HG02981 (cell line): ENCODE results near the gene HECTD3.
"Not testable (repeated sequence)": the region's sequence is repeated elsewhere in the genome, so short reads cannot be mapped to it uniquely, and the experiment has no call there.

Source experiments
- ATAC-seq: cut with Tn5 transposase; IDR thresholded peaks from one replicate; pipeline ENCODE4 v1.9.1; 2021; ENCODE audit warnings: mild to moderate bottlenecking, moderate library complexity; ENCODE audit not compliant: unreplicated experiment

The HECTD3 gene

DNA sequence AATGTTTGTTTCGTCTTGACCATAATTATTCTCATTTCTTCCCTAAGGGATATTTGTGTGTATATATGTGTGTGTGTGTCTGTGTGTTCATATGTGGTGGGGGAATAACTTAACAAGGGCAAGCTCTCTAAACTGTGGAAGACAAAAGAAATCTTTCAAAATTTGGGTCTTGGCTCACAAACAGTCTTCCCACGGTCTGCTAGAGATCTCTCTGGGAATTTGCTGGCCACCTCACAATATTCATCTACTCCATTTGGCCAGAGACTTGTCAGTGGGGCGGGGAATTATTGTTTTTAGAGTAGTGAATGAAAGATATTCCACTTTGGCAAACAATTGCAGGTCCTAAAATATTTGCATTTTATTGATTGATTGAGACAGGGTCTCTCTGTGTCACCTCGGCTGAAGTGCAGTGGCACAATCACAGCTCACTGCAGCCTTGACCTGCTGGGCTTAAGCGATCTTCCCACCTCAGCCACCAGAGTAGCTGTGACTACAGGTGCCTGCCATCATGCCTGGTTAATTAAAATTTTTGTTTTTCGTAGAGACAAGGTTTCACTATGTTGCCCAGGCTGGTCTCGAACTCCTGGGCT is 16.7 kb downstream of the HECTD3 start:
- no peak for ATAC-seq

DNA sequence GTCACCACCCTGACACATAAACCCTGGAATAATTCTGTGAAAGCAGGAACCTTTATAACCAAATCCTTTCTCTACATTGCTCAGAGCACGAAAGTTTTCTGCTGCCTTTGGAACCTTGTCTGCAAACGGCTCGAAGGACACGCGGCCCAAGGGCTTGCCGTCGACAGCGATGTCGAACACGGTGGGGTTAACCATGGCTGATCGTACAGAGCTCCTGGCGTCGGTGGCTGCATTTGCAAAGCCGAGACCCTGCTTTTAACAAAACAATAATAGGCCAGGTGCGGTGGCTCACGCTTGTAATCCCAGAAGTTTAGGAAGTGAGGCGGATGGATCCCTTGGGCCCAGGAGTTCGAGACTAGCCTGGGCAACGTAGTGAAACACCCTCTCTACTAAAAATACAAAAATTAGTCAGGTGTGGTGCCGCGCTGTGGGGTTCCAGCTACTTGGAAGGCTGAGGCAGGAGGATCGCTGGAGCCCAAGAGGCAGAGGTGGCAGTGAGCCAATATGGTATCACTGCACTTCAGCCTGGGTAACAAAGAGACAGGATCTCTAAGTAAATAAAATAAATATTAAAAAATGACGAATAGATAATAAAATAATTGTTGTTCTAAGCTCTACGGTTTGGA is 22.5 kb downstream of the HECTD3 start:
- no peak for ATAC-seq

DNA sequence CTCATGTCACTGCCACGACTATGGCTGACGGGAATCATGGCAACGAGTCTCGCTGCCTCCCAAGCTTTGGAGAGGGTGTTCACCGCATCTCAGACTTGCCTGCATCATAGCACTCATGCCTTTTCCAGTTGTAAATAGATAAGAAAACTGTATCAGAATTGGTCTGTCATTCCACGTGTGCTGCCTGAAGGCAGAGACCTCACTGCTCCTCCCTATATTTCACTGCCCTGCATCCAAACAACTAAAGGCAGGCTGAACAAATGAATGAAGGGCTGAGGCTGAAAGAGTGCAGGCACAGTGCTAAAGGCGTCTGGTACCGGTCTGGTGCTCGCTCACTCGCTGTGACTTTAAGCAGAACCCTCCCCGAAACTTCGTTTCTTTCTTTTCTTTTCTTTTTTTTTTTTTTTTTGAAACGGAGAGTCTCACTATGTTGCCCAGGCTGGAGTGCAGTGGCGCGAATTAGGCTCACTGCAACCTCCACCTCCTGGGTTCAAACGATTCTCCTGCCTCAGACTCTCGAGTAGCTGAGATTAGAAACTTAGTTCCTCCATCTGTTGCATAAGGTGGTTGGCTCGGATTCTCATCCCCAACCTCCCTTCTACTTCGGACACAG is 25.3 kb downstream of the HECTD3 start:
- no peak for ATAC-seq

DNA sequence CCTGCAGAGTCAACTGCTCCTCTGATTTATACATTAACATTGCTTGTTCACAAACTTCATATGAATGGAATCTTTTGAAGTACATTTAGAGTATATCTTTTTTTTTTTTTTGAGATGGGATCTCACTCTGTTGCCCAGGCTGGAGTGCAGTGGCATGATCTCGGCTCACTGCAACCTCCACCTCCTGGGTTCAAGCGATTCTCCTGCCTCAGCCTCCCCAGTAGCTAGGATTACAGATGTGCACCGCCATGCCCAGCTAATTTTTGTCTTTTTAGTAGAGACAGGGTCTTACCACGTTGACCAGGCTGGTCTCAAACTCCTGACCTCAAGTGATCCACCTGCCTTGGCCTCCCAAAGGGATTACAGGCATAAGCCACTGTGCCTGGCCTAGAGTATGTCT is 33.8 kb downstream of the HECTD3 start:
- ATAC-seq, result not testable (repeated sequence)

DNA sequence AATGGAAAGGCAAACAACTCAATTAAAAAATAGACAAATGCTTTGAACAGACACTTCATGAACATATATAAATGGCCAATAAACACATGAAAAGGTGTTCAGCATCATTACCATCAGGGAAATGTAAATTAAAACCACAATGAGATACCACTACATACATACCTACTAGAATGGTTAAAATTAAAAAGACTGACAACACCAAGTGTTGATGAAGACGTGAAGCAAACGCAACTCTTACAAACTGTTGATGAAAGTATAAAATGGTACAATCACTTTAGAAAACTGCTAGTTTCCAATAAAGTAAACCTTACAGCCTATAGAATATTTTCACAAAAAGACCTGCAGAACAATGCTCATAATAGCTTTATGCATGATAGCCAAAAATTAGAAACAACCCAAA is 34.9 kb downstream of the HECTD3 start:
- no peak for ATAC-seq

DNA sequence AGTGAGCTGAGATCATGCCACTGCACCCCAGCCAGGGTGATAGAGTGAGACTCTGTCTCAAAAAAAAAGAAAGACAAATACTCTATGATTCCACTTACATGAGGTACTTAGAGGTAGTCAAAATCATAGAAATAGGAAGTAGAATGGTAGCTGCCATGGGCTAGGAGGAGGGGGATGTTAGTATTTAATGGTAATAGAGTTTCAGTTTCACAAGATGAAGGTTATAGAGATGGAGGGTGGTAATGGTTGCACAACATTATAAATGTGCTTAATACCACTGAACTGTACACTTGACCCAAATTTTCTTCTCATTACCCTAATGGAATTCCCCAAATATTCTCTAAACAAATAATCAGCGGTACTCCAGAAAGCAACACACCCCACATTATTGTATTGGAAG is 37.5 kb downstream of the HECTD3 start:
- ATAC-seq, result no peak

DNA sequence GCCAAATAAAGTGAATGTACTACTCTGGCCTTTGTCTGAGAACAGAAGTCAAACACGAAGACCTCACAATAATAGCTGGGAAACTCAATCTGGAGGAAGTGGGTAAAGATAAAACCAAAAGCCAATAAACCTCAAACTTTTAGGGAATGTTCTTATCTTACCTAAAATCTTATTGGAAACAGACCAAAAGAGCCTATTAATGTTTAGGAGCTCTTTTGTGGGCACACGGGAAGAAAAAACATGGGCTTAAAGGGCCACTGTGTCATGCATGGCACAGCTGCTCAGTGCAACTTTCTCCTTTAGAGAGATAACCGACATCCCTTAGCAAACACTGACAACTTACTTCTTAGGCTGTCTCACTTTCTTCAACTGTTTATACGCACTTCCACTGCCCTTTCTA is 40.8 kb downstream of the HECTD3 start:
- ATAC-seq, result no peak

DNA sequence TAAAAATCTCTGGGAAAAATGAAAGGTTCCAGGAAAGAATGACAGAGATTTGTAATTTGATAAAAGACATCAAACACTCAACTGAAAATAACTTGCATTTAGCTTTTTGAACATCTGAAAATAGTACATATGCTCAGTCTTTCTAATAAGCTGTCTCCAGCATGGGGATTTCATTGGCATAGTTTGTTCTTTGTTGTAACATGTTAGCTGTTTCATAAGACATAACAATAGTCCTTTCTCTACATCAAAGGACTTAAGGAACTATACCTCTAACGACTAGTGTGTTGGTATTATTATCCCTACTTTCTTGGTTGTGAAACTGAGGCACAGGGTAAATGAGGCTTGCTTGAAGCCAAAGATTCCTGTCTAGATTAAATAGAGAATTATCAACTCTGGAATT is 46.7 kb downstream of the HECTD3 start:
- ATAC-seq, result no peak

DNA sequence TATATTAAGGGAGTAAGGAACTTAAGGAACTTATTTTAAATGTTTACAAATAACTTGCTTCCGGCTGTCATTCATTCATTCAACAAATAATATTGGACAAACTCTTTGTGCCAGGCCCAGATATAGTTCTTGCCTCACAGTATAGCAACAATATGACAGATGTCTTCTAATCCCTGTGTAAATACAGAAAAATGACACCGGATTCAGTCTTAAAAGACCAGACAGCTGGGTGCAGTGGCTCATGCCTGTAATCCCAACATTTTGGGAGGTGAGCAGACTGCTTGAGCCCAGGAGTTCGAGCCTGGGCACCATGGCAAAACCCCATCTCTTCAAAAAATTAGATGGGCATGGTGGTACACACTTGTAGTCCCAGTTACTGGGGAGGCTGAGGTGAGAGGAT is 48.4 kb downstream of the HECTD3 start:
- no peak for ATAC-seq

DNA sequence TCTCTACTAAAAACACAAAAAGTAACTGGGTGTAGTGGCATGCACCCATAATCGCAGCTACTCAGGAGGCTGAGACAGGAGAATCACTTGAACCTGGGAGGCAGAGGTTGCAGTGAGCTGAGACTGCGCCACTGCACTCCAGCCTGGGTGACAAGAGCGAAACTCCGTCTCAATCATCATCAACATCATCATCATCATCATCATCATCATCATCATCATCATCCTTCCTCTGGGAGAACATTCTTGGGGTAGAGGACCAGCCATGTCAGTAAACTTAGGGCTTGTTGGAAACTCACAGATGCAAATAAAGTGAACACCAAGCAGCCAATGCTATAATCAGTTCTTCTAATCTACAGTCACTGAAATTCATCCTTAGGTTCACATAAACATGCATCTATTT is 49.1 kb downstream of the HECTD3 start:
- ATAC-seq, result not testable (repeated sequence)

DNA sequence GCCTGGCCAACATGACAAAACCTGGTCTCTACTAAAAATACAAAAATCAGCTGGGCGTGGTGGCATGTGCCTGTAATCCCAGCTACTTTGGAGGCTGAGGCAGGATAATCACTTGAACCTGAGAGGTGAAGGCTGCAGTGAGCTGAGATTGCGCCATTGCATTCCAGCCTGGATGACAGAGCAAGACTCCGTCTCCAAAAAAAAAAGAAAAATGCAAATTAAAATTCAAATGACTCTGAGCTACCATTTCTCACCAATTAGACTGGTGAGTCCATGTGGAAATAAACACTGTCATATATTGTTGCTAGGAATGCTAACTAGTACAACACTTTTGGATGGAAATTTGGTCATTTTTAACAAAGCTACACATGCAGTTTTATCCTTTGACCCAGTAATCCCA is 53.6 kb downstream of the HECTD3 start:
- not testable (repeated sequence) for ATAC-seq

DNA sequence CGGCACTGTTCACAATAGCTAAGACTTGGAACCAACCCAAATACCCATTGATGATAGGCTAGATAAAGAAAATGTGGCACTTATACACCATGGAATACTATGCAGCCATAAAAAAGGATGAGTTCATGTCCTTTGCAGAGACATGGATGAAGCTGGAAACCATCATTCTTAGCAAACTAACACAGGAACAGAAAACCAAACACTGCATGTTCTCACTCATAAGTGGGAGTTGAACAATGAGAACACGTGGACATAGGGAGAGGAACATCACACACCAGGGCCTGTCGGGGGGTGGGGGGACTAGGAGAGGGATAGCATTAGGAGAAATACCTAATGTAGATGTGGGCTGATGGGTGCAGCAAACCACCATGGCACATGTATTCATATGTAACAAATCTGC is 55.0 kb downstream of the HECTD3 start:
- ATAC-seq, result not testable (repeated sequence)
